Measurements from ENCODE around the gene ATP8B3. TPM values are rescaled to one million over a fixed set of nuclear protein-coding genes. Genes with fewer than 3 reads are reported as not detected.

The ATP8B3 gene
- polyA plus RNA-seq, 1 donor (not counting 4 experiments of a cell fraction or from before 2014, with no cell fraction given): 0.98 TPM

DNA sequence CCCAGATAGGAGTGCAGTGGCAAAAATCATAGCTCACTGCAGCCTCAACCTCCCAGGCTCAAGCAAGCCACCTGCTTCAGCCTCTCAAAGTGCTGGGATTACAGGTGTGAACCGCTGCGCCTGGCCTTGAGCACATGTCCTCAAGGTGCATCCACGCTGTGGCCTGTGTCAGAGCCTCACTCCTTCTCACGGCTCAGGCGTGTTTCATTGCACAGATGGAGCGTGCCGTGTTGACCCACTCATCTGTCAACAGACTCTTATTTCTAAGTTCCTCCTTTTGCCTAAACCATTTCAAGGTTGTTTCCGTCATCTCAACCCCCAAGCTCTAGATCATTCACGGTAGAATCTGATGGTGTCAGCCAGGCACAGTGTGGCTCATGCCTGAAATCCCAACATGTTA, 28.2 kb downstream of the ATP8B3 start:
- Histone ChIP-seq H3K36me3 (ENCODE audit: control insufficient read depth in 2 of 2, extremely low read depth in 1 of 2, insufficient read depth in 2 of 2, low read length in 2 of 2) (no peaks in the 10 kb centered on the region), H3K4me2 (ENCODE audit: control insufficient read depth, extremely low read depth, insufficient read depth, low read depth, low read length) (no peak overlapping the region), H3K27me3 (ENCODE audit: control insufficient read depth, extremely low read depth, insufficient read depth, low read length) (peaks cover 23% of the 10 kb centered on the region), H3K9me1 (ENCODE audit: control insufficient read depth, extremely low read depth, insufficient read depth, low read length) (no peaks in the 10 kb centered on the region), H4K20me1 (ENCODE audit: control insufficient read depth, extremely low read depth, insufficient read depth, low read length) (no peaks in the 10 kb centered on the region), H3K9ac (ENCODE audit: control insufficient read depth, extremely low read depth, insufficient read depth, low read length) (no peak overlapping the region), H3K27ac (ENCODE audit: control insufficient read depth, insufficient read depth, low read length) (no peak overlapping the region), H3K9me3 (ENCODE audit: control insufficient read depth, low read depth, low read length) (no peaks in the 10 kb centered on the region), H3K4me1 (ENCODE audit: control insufficient read depth, extremely low read depth, insufficient read depth, low read length) (no peaks in the 10 kb centered on the region), H3K4me3 (ENCODE audit: control insufficient read depth in 2 of 3, extremely low read depth in 1 of 3, insufficient read depth in 2 of 3, low read depth in 1 of 3, low read length in 3 of 3) (no peak overlapping the region), H2AFZ (ENCODE audit: control insufficient read depth, low read length) (no peak overlapping the region), H3K79me2 (ENCODE audit: control insufficient read depth, insufficient read depth, low read length) (no peaks in the 10 kb centered on the region)
- dilution Hi-C loops (cut with MboI; ENCODE audit: extremely low pct_ligation_motif_present, low sequenced_read_pairs): no loop called here
- TF ChIP-seq EZH2 (IDR thresholded peaks at IDR 0.05; ENCODE audit: low read length): no peak
- TF ChIP-seq, protein P1, sequence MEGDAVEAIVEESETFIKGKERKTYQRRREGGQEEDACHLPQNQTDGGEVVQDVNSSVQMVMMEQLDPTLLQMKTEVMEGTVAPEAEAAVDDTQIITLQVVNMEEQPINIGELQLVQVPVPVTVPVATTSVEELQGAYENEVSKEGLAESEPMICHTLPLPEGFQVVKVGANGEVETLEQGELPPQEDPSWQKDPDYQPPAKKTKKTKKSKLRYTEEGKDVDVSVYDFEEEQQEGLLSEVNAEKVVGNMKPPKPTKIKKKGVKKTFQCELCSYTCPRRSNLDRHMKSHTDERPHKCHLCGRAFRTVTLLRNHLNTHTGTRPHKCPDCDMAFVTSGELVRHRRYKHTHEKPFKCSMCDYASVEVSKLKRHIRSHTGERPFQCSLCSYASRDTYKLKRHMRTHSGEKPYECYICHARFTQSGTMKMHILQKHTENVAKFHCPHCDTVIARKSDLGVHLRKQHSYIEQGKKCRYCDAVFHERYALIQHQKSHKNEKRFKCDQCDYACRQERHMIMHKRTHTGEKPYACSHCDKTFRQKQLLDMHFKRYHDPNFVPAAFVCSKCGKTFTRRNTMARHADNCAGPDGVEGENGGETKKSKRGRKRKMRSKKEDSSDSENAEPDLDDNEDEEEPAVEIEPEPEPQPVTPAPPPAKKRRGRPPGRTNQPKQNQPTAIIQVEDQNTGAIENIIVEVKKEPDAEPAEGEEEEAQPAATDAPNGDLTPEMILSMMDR (optimal IDR thresholded peaks at IDR 0.05 in 1 of 3, IDR thresholded peaks at IDR 0.05 in 1 of 3, conservative IDR thresholded peaks at IDR 0.05 in 1 of 3; ENCODE audit: extremely low read depth in 1 of 3, insufficient read depth in 2 of 3, low read length in 3 of 3): no peak
- FAIRE-seq (no peak), DNase-seq (ENCODE audit: low read depth, low spot score) (no peak)

DNA sequence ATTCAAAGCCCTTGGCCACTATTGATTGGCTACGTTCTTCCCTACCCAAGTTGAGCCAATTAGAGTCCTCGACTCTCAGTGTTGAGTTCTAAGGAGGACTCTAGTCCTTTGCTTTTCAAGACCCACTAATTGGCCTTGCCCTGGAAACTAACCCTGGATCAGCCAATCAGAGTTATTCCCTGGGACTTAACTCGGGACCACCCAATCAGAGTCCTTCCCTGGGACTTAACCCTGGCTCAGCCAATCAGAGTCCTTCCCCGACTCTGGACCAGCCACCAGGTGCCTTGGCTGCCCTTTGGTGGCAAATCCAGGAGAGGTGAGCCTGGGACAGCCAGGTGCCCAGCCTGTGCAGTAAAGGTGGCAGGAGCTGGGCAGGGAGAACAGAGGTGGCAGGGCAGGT, 28.7 kb downstream of the ATP8B3 start:
- no peak for TF ChIP-seq EZH2 (IDR thresholded peaks at IDR 0.05; ENCODE audit: low read length)
- TF ChIP-seq, protein P1 (optimal IDR thresholded peaks at IDR 0.05 in 1 of 3, IDR thresholded peaks at IDR 0.05 in 1 of 3, conservative IDR thresholded peaks at IDR 0.05 in 1 of 3; ENCODE audit: extremely low read depth in 1 of 3, insufficient read depth in 2 of 3, low read length in 3 of 3): no peak
- H3K27me3 ChIP-seq (ENCODE audit: control insufficient read depth, extremely low read depth, insufficient read depth, low read length): peaks cover 27% of the 10 kb centered on the region
- DNase-seq (ENCODE audit: low read depth, low spot score) (no peak), FAIRE-seq (no peak)
- no peaks in the 10 kb centered on the region for H3K9me1 ChIP-seq (ENCODE audit: control insufficient read depth, extremely low read depth, insufficient read depth, low read length)
- H3K4me1 ChIP-seq (ENCODE audit: control insufficient read depth, extremely low read depth, insufficient read depth, low read length): no peaks in the 10 kb centered on the region
- no peak overlapping the region for H3K4me2 ChIP-seq (ENCODE audit: control insufficient read depth, extremely low read depth, insufficient read depth, low read depth, low read length)
- no peaks in the 10 kb centered on the region for H3K36me3 ChIP-seq (ENCODE audit: control insufficient read depth in 2 of 2, extremely low read depth in 1 of 2, insufficient read depth in 2 of 2, low read length in 2 of 2)
- no peaks in the 10 kb centered on the region for H3K9me3 ChIP-seq (ENCODE audit: control insufficient read depth, low read depth, low read length)
- no peak overlapping the region for H3K27ac ChIP-seq (ENCODE audit: control insufficient read depth, insufficient read depth, low read length)
- no peak overlapping the region for H3K9ac ChIP-seq (ENCODE audit: control insufficient read depth, extremely low read depth, insufficient read depth, low read length)
- no peaks in the 10 kb centered on the region for H4K20me1 ChIP-seq (ENCODE audit: control insufficient read depth, extremely low read depth, insufficient read depth, low read length)
- H3K79me2 ChIP-seq (ENCODE audit: control insufficient read depth, insufficient read depth, low read length): no peaks in the 10 kb centered on the region
- no peak overlapping the region for H3K4me3 ChIP-seq (ENCODE audit: control insufficient read depth in 2 of 3, extremely low read depth in 1 of 3, insufficient read depth in 2 of 3, low read depth in 1 of 3, low read length in 3 of 3)
- H2AFZ ChIP-seq (ENCODE audit: control insufficient read depth, low read length): no peak overlapping the region
- dilution Hi-C loops (cut with MboI; ENCODE audit: extremely low pct_ligation_motif_present, low sequenced_read_pairs): no loop called here
